HL-60 (cell line): ENCODE results near the gene ZNF70.

Source experiments
- DNase-seq, 2 experiments: peaks; one replicate each; pipeline ENCODE4 v3.0.0-alpha.2; 2010 to 2020; ENCODE audit warnings: low read depth in 1 of 2, low spot score in 1 of 2
- H3K27ac ChIP-seq: fragments of 250-450 bp; sonication (Bioruptor Pico); replicated peaks from 2 replicates; pipeline ENCODE4 v1.5.1; 2020; ENCODE audit warnings: mild to moderate bottlenecking, moderate library complexity
- H3K27me3 ChIP-seq: fragments of 250-450 bp; sonication (Bioruptor Pico); 2 replicates; pipeline ENCODE4 v1.5.1; 2021; ENCODE audit warnings: mild to moderate bottlenecking, moderate library complexity; ENCODE audit not compliant: insufficient read depth, poor library complexity, severe bottlenecking
- H3K4me3 ChIP-seq: replicated peaks from 2 replicates; pipeline ENCODE4 v1.5.1; 2011; ENCODE audit warnings: mild to moderate bottlenecking, control low read depth, low read length; ENCODE audit not compliant: insufficient read depth
- CTCF ChIP-seq: IDR thresholded peaks from one replicate; pipeline ENCODE4 v1.5.1; 2011; ENCODE audit warnings: low read length, control low read depth, inconsistent platforms; ENCODE audit not compliant: insufficient read depth
- GABPA ChIP-seq: IDR thresholded peaks from 2 replicates; pipeline ENCODE4 v1.6.1; 2012; ENCODE audit warnings: low read depth
- POLR2AphosphoS5 ChIP-seq: IDR thresholded peaks from 2 replicates; pipeline ENCODE4 v1.6.1; 2012; ENCODE audit warnings: low read depth
- REST ChIP-seq: IDR thresholded peaks from 2 replicates; pipeline ENCODE4 v1.6.1; 2012; ENCODE audit warnings: low read depth; ENCODE audit not compliant: insufficient replicate concordance
- SPI1 ChIP-seq: IDR thresholded peaks from 2 replicates; pipeline ENCODE4 v1.6.1; 2012; ENCODE audit warnings: low read depth, mild to moderate bottlenecking, borderline replicate concordance

The ZNF70 gene

GRCh38 chr22:23692598-23693291 is 58.2 kb downstream of the ZNF70 start:
- H3K4me3 ChIP-seq: no peak overlapping the region
- no peak overlapping the region for H3K27ac ChIP-seq
- H3K27me3 ChIP-seq: no peaks in the 10 kb centered on the region
- DNase-seq: no peak
- TF ChIP-seq SPI1 (no peak), REST (peak; percentile 89)

- no peak for TF ChIP-seq SPI1
- no peak for TF ChIP-seq GABPA
- no peak for TF ChIP-seq POLR2AphosphoS5
- no peak for TF ChIP-seq CTCF
- TF ChIP-seq REST: no peak
- no peak overlapping the region for H3K27ac ChIP-seq
Observed at GRCh38 chr22:23691748-23692423, 59.0 kb downstream of the ZNF70 start.

GRCh38 chr22:23690713-23691112 is 60.2 kb downstream of the ZNF70 start, which contains the start of gene RGL4:
Gene RGL4, plus strand, starts transcription at chr22:23691013. Its CDS starts 1,018 bp downstream, at chr22:23692031.
- Histone ChIP-seq H3K27me3 (no peaks in the 10 kb centered on the region), H3K4me3 (no peak within 1 kb of the TSS), H3K27ac (no peak within 1 kb of the TSS)
- no peak for DNase-seq
- TF ChIP-seq POLR2AphosphoS5: no peak
- TF ChIP-seq CTCF: no peak
- TF ChIP-seq REST: no peak
- TF ChIP-seq GABPA: no peak

More at GRCh38 chr22:23691748-23692423, 59.0 kb downstream of the ZNF70 start:
- no peaks in the 10 kb centered on the region for H3K27me3 ChIP-seq
- no peak for DNase-seq
- H3K4me3 ChIP-seq: no peak overlapping the region
